ENCODE measurements around the gene CYB5R3.
A peak's percentile ranks its signal among the peaks of the same experiment; 100 is the strongest.
"Not testable (repeated sequence)": the region's sequence is repeated elsewhere in the genome, so short reads cannot be mapped to it uniquely, and the experiment has no call there.

The CYB5R3 gene

GRCh38 chr22:42623756-42624441 is 25.3 kb downstream of the CYB5R3 start:
- no peak for DNase-seq (ENCODE audit: low spot score)

- DNase-seq (ENCODE audit: low spot score): no peak
Measured at GRCh38 chr22:42623301-42623751, 25.9 kb downstream of the CYB5R3 start.

GRCh38 chr22:42622061-42622710 is 27.0 kb downstream of the CYB5R3 start:
- no peak for DNase-seq (ENCODE audit: low spot score)

GRCh38 chr22:42621505-42622002 is 27.6 kb downstream of the CYB5R3 start:
- peak; percentile 87 for DNase-seq (ENCODE audit: low spot score)

- no peak for DNase-seq (ENCODE audit: low spot score)
Measured at GRCh38 chr22:42620084-42620483, 29.1 kb downstream of the CYB5R3 start.

- no peak for DNase-seq (ENCODE audit: low spot score)
Measured at GRCh38 chr22:42619261-42620063, 29.7 kb downstream of the CYB5R3 start.

GRCh38 chr22:42617155-42617983 is 31.8 kb downstream of the CYB5R3 start:
- DNase-seq (ENCODE audit: low spot score): no peak

- DNase-seq (ENCODE audit: low spot score): not testable (repeated sequence)
Measured at GRCh38 chr22:42615860-42616175, 33.4 kb downstream of the CYB5R3 start.

GRCh38 chr22:42615092-42615859 is 33.9 kb downstream of the CYB5R3 start:
- peak; percentile 91 for DNase-seq (ENCODE audit: low spot score)

- peak; percentile 98 for DNase-seq (ENCODE audit: low spot score)
Measured at GRCh38 chr22:42614312-42615091, 34.7 kb downstream of the CYB5R3 start, which contains the start of gene POLDIP3. Gene POLDIP3 (minus strand): TSS chr22:42614883. CDS start chr22:42614857, 26 bp downstream.

GRCh38 chr22:42613872-42614301 is 35.3 kb downstream of the CYB5R3 start:
- DNase-seq (ENCODE audit: low spot score): no peak

GRCh38 chr22:42612336-42612735 is 36.9 kb downstream of the CYB5R3 start:
- no peak for DNase-seq (ENCODE audit: low spot score)

- DNase-seq (ENCODE audit: low spot score): no peak
Measured at GRCh38 chr22:42611051-42611450, 38.1 kb downstream of the CYB5R3 start.

GRCh38 chr22:42610186-42610585 is 39.0 kb downstream of the CYB5R3 start:
- no peak for DNase-seq (ENCODE audit: low spot score)

- peak; percentile 70 for DNase-seq (ENCODE audit: low spot score)
Measured at GRCh38 chr22:42608823-42609361, 40.3 kb downstream of the CYB5R3 start.

GRCh38 chr22:42608136-42608822 is 40.9 kb downstream of the CYB5R3 start:
- no peak for DNase-seq (ENCODE audit: low spot score)

- DNase-seq (ENCODE audit: low spot score): not testable (repeated sequence)
Measured at GRCh38 chr22:42607641-42608040, 41.6 kb downstream of the CYB5R3 start.

GRCh38 chr22:42604403-42604802 is 44.8 kb downstream of the CYB5R3 start:
- DNase-seq (ENCODE audit: low spot score): peak; percentile 42

GRCh38 chr22:42603427-42603826 is 45.8 kb downstream of the CYB5R3 start:
- DNase-seq (ENCODE audit: low spot score): no peak

Measured in AG08396 (cell line).